ENCODE data around the gene CSAD. TPM values are rescaled to one million over a fixed set of nuclear protein-coding genes. Genes with fewer than 3 reads are reported as not detected.
A peak's percentile ranks its signal among the peaks of the same experiment; 100 is the strongest.

CSAD gene
- total and polyA plus RNA-seq, 2 experiments from 2014 or later, result 8.6 to 14.2 TPM

DNA sequence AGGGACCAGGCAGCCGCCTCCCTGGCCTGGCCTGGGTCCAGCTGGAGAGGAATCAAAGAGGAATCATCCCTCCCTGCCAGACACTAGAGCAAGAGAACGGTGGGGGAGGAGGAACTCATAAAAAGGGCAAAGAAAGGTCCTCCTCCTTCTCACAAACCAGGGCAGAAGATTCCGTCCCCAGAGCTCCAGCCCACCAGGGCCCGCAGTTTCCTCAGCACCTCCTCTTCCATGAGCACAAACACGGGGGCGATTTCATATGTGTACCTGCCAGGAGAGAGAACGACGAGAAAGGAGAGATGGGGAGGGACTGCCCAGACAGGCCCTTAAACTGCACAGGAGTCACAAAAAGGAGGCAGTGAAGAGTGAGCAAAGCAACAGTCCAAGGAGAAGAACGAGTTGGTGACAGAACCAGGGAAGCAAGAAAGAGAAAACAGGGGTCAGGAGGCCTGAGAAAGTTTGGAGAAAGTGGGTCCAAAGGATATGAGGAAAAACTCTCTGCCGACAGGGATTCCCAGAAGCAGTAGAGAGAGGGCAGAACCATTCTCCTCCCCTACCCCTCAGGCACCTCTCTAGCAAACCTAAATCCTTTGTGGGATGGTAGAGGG lies 8.9 kb downstream of the CSAD start:
- Histone ChIP-seq H3K27ac (0 out of 2 replicates have a peak overlapping the region, but pooled peaks have one; percentile 11), H3K4me2 (ENCODE audit: unreplicated experiment) (peak overlapping the region; percentile 30)
- WGBS, 2 experiments (ENCODE audit: low coverage in 1 of 2, low lambda C conversion rate in 2 of 2, missing lambda C conversion rate in 2 of 2), result 60 to 62% methylated on average over 10 of the region's 10 CpGs

DNA sequence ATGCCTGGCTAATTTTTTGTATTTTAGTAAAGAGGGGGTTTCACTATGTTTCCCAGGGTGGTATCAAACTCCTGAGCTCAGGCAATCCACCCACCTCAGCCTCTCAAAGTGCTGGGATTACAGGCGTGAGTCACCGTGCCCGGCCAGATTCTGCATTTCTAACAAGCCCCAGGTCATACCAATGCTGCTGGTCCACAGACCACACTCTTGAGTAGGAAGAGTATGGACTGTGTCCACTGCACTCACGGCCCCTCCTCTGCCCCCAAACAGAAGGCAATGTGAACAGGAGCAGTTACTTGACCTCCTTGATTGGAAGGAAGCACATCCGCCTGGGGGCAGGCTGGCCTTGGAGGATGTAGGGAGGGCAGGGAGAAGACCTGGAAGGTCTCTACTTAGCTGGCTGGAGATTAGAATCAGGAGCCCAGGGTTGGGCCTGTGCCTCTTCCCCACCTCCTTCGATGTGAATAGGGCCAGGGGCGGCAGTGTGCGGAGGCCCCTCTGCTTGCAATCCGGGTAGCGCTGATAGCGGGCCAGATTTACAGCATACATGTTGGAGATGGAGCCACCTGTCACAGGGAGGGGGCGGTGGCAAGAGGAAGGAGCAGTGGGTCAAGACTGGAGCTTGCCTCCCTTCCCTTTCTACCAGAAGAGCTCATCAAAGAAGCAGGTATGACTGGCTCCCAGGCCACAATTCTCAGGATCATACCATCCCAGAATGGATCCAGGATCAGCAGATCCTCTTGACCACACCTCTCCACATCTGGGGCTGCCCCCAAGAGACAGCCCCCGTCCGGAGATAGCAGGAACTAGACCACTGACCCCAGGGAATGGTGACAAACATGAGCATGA lies 9.6 kb downstream of the CSAD start:
- Histone ChIP-seq H2AFZ (no peak overlapping the region), H3K4me3 (no peak overlapping the region), H3K27ac (no peak overlapping the region), H3K9me2 (ENCODE audit: insufficient read depth) (no peaks in the 10 kb centered on the region), H3F3A (ENCODE audit: insufficient read depth) (peaks cover 33% of the 10 kb centered on the region), H3K36me3 (ENCODE audit: low read depth) (no peaks in the 10 kb centered on the region), H3K79me2 (ENCODE audit: insufficient read depth) (no peaks in the 10 kb centered on the region), H3K4me1 (ENCODE audit: insufficient read depth) (peaks cover 42% of the 10 kb centered on the region), H3K9ac (no peak overlapping the region), H3K4me2 (ENCODE audit: unreplicated experiment) (no peak overlapping the region), H3K9me3 (ENCODE audit: low read depth) (no peaks in the 10 kb centered on the region), H3K27me3 (replicated peaks; ENCODE audit: insufficient read depth) (no peaks in the 10 kb centered on the region), H4K20me1 (ENCODE audit: insufficient read depth) (no peaks in the 10 kb centered on the region)
- DNase-seq, result no peak
- TF ChIP-seq EZH2phosphoT487 (IDR thresholded peaks at IDR 0.05; ENCODE audit: insufficient read depth, low read depth) (no peak), EZH2 (IDR thresholded peaks at IDR 0.05; ENCODE audit: insufficient read depth, poor library complexity, severe bottlenecking) (no peak)
- 81 to 87% methylated on average over 14 of the region's 14 CpGs for WGBS, 2 experiments (ENCODE audit: low coverage in 1 of 2, low lambda C conversion rate in 2 of 2, missing lambda C conversion rate in 2 of 2)
- in situ Hi-C loops (cut with MboI), result no loop called here

More for the DNA sequence above, 8.9 kb downstream of the CSAD start:
- Histone ChIP-seq H2AFZ (no peak overlapping the region; the same call in 1 of the 2 replicates), H3F3A (ENCODE audit: insufficient read depth) (peaks cover 33% of the 10 kb centered on the region), H3K4me3 (no peak overlapping the region), H3K36me3 (ENCODE audit: low read depth) (no peaks in the 10 kb centered on the region), H3K9ac (no peak overlapping the region), H3K4me1 (ENCODE audit: insufficient read depth) (peaks cover 42% of the 10 kb centered on the region), H3K27me3 (replicated peaks; ENCODE audit: insufficient read depth) (no peaks in the 10 kb centered on the region), H3K9me3 (ENCODE audit: low read depth) (no peaks in the 10 kb centered on the region), H3K9me2 (ENCODE audit: insufficient read depth) (no peaks in the 10 kb centered on the region), H3K79me2 (ENCODE audit: insufficient read depth) (no peaks in the 10 kb centered on the region; the same call in 1 of the 2 replicates), H4K20me1 (ENCODE audit: insufficient read depth) (no peaks in the 10 kb centered on the region)
- TF ChIP-seq EZH2 (IDR thresholded peaks at IDR 0.05; ENCODE audit: insufficient read depth, poor library complexity, severe bottlenecking) (no peak), EZH2phosphoT487 (IDR thresholded peaks at IDR 0.05; ENCODE audit: insufficient read depth, low read depth) (no peak)
- in situ Hi-C loops (cut with MboI), result no loop called here
- no peak for DNase-seq

GRCh38 chr12:53170215-53170614 lies 10.5 kb downstream of the CSAD start:
- TF ChIP-seq EZH2phosphoT487 (IDR thresholded peaks at IDR 0.05; ENCODE audit: insufficient read depth, low read depth) (no peak), EZH2 (IDR thresholded peaks at IDR 0.05; ENCODE audit: insufficient read depth, poor library complexity, severe bottlenecking) (no peak)
- Histone ChIP-seq H3K9me2 (ENCODE audit: insufficient read depth) (no peaks in the 10 kb centered on the region), H3K9ac (no peak overlapping the region), H3K36me3 (ENCODE audit: low read depth) (no peaks in the 10 kb centered on the region), H2AFZ (no peak overlapping the region), H3K9me3 (ENCODE audit: low read depth) (no peaks in the 10 kb centered on the region), H3K27me3 (replicated peaks; ENCODE audit: insufficient read depth) (no peaks in the 10 kb centered on the region), H4K20me1 (ENCODE audit: insufficient read depth) (no peaks in the 10 kb centered on the region), H3K79me2 (ENCODE audit: insufficient read depth) (no peaks in the 10 kb centered on the region), H3K4me3 (no peak overlapping the region), H3K4me1 (ENCODE audit: insufficient read depth) (peaks cover 36% of the 10 kb centered on the region), H3K4me2 (ENCODE audit: unreplicated experiment) (no peak overlapping the region), H3F3A (ENCODE audit: insufficient read depth) (peaks cover 28% of the 10 kb centered on the region), H3K27ac (no peak overlapping the region)
- in situ Hi-C loops (cut with MboI), result no loop called here
- WGBS, 2 experiments (ENCODE audit: low coverage in 1 of 2, low lambda C conversion rate in 2 of 2, missing lambda C conversion rate in 2 of 2), result 84 to 86% methylated on average over 8 of the region's 8 CpGs
- no peak for DNase-seq

DNA sequence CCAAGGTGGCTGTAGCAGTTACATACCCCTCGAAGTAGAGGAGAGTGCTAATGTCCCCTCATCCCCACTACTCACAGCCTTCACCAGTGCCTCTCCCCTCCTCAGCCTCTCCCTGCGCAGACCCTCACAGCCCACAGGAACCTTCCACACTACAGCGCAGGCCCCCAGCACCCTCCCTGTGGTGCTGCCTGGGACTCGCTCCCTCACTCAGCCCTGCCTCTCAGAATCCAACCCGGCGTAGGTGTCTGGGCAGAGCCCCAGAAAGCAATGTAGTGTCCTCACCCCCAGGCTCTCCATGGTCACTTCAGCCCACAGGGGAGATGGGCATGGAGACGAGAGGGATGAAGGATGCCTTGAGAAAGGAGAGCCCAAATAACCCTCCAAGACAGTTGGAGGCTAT lies 11.1 kb downstream of the CSAD start:
- no peak for DNase-seq
- Histone ChIP-seq H3K9me2 (ENCODE audit: insufficient read depth) (no peaks in the 10 kb centered on the region), H3K27me3 (replicated peaks; ENCODE audit: insufficient read depth) (no peaks in the 10 kb centered on the region), H4K20me1 (ENCODE audit: insufficient read depth) (no peaks in the 10 kb centered on the region), H3K9ac (no peak overlapping the region), H3K4me3 (no peak overlapping the region), H3K79me2 (ENCODE audit: insufficient read depth) (no peaks in the 10 kb centered on the region), H3K9me3 (ENCODE audit: low read depth) (no peaks in the 10 kb centered on the region), H3K36me3 (ENCODE audit: low read depth) (no peaks in the 10 kb centered on the region; the same call in 1 of the 2 replicates), H3K4me1 (ENCODE audit: insufficient read depth) (peaks cover 30% of the 10 kb centered on the region), H3F3A (ENCODE audit: insufficient read depth) (peaks cover 22% of the 10 kb centered on the region), H3K27ac (no peak overlapping the region), H3K4me2 (ENCODE audit: unreplicated experiment) (no peak overlapping the region), H2AFZ (no peak overlapping the region)
- no peak for TF ChIP-seq EZH2phosphoT487 (IDR thresholded peaks at IDR 0.05; ENCODE audit: insufficient read depth, low read depth)
- no peak for TF ChIP-seq EZH2 (IDR thresholded peaks at IDR 0.05; ENCODE audit: insufficient read depth, poor library complexity, severe bottlenecking)
- 97 to 100% methylated on average over 7 of the region's 7 CpGs for WGBS, 2 experiments (ENCODE audit: low coverage in 1 of 2, low lambda C conversion rate in 2 of 2, missing lambda C conversion rate in 2 of 2)
- in situ Hi-C loops (cut with MboI), result no loop called here
